DMS114 treated with DMSO at 0.1 percent for 48 hours (cell line): ENCODE results near the gene FOXF1.
A peak's percentile ranks its signal among the peaks of the same experiment; 100 is the strongest.

Experiments
- DNase-seq: peaks from one replicate; lab custom pipeline; 2025; ENCODE audit not compliant: unreplicated experiment; lab: John Stamatoyannopoulos, UW

The FOXF1 gene

DNA sequence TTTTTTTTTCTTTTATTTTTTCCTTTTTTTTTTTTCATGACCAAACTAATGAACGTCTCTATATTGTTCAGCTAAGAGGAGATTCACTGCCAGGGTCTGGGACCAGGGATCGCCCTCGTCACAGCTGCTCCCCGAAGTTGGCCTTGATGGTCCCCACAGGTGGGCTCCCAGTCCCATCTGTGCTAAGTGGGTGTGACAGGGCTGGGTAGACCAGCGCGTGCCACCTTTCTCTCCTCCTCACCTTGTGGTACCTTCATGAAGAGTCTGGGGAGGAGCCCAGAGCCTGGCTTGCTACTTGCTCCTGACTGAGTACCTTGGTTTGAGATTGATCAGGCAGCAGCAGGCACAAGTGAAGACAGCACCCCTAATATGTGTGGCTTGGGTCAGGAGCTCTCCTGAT, 6.5 kb upstream of the FOXF1 start:
- no peak for DNase-seq

DNA sequence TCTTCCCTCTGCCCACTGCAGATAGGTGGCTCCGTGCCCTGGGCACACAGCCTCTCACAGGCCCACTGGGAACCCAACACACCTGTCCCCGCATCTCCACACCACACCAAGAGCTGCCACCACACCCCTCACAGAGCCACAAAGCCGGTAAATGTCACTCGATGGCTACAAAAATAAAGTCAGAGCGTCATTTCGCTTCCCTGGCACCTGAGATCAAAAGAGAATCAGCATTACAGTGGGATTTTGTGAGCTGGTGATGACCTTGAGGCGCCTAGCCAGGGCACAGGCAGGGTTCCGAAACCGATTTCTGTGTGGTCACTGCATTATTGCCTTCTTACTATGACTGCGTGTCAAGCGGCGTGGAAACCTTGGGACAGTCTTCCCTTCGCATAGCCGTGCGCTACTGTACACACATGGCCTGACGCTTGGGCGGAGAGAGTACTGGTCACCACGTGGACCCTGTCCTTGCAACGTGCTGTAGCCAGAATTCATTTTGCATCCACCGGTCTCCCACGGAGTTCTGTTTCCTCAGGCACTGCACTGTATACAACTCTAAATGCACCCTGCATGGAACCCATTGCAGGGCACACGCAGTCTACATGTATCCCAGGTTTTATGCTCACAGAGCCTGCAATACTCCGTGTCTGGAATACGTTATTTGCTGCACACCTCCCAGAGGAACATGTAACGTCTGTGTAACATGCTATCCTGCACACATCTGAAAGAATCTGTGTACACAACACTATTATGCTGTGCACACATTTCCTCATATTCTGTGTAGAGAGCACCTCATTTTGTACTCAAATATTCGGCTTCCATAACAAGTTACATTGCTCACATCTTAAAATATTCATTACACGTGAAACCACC, 5.8 kb upstream of the FOXF1 start:
- DNase-seq = no peak

DNA sequence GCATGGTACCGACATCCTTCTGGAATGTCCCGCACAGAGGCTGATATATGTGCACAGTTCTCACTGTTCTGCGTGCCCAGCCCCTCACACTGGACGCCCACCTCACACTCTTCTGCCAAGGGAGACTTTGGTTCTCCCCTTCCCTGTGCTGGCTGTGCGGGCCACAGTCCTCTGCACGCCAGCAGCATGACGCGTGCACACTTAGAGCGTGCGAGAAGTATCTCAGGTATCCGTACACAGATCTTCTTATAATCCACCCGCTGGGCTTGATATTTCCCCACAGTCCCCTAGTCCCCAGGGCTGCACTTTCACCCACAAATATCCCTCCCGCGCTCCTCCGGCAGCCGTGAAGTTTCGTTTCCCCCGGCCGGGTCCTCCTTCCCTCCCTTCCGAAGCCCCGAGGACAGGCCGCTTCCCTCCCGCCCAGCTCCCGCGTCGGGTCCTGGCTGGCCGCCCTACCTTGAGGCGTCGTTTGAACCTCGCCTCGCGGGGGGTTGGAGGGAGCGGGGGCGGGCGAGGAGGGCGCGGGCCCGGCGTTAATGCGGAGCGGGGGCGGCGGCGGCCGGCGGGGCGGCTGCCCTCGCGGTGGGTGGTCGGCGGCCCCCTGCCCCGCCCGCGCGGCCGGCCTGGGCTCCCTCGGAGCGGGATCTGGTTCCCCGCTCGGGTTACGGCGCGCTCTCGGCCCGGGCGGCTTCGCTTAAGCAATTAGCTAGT, 5.0 kb upstream of the FOXF1 start:
- DNase-seq = no peak

DNA sequence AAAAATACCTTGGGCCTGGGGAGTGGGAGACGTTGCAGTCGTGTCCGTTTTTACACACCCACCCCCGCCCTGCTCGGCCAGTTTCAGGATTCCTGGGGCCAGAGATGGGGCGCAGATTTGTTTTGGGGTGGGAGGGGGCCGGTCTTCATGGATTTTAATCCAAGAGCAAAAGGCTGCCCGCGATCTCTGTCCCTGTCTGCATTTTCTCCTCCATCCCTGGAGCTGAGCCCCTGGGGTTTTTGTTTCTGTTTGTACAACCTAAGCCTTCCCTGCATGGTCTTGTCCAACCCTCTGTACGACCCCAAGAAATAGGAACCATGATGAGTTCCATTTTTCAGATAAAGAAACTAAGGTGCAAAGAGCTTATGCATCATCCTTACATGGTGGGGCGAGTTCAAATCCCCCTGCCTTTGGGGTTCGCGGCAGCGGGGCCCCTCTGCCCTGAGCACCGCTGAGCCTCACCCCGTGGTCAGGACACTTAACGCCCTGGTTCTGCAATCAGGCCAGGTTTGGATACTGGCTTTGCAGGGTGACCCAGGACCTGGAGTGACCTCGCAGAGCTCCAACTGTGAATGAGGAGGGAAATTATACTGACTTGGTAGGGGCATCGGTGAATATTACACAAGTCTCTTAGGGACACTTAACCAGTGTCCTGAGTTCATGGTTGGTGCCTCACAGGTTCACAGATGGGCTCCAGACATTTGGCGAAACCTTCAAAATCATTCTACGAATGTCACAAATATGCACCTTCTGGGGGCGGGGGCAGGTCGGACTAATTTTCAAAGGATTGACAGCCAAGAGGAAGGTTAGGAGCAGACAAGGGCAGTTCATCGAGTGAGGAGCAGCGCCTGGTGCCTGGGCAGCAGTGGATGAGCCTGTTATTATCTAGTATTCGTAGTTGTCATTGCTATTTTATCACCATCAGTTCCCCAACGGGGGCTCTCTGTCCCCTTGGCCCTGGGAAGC, 4.1 kb upstream of the FOXF1 start:
- no peak for DNase-seq

DNA sequence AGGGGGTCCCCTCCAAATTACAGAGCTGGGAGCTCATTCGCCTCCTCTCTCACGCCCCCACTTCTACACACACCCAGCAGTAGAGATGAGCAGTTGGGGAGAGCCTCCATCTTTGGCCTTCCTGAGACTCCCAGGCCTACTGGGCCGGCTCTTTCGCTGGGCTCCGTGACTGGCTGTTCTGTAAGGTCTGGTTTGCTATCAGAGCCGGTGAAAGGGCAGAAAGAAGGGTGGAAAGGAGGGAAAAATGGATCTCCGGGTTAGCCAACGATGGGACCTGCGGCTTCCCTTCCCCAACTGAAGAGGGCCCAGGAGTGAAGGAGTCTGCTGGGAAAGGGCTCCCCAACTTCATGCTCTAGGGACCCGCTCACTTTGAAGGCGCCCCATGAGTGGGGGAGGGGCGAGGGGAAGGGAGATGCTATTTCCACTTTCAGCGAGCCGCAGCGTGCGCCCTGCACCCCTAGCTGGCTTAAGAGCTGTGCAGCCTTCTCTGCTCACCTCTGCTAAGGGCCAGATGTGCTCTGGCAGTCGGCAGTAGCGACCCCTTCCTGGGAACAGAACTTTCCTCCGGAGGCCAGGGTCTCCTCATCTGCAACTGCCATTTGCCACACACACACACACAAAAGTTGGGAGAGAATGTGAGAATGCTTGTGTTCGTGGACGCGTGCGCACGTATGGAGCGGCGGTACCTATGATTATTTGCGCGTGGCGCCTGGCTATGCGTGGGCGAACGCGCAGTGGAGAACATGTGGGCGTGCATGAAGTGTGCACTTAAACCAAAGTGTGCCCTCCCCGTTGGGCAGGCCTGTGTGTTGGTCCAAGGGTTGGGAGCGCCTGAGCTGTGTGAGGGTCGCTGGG, 2.9 kb upstream of the FOXF1 start:
- no peak for DNase-seq

DNA sequence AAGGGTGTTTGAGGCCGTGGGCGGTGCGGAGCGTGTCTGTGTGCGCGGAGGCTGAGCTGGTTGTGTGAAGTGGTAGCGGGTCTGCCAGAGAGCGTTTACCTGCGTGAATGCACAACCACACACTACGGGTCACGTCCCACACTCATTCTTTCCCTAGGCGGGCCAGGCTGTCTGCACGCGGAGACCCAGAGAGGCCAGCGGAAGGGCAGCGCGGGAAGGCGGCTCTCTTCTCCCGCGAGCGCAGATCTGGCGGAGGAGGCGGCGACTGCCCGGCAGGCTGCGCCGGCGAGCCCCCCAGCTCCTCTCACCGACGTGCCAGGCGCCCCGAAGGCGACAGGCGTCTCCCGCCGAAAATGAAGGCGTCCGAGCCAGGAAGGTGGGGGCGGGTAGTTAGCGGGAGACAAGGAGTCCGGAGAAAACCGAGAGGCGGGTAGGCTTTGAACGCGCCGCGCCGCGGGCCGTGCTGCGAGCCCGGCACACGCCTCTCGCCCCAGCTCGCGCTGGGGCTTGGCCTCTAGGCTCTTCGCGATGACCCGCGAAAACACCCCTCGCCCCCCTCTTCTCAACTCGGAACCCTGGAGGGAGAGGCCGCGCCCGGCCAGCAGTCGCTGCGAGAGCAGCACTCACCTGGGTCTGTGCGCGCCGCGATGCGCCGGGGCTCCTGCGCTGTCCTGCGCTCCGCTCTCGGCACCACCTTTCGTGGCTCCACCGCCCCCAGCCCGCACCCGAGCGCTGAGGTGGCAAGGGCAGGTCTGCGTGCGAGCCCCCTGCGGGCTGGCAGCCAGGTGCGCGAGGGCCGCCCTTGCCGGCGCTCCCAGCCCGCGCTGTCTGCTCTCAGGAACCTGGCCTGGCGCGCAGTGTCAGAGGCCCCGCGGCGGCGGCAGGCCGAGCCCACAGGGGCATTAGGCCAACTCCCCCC, 2.0 kb upstream of the FOXF1 start:
- no peak for DNase-seq

DNA sequence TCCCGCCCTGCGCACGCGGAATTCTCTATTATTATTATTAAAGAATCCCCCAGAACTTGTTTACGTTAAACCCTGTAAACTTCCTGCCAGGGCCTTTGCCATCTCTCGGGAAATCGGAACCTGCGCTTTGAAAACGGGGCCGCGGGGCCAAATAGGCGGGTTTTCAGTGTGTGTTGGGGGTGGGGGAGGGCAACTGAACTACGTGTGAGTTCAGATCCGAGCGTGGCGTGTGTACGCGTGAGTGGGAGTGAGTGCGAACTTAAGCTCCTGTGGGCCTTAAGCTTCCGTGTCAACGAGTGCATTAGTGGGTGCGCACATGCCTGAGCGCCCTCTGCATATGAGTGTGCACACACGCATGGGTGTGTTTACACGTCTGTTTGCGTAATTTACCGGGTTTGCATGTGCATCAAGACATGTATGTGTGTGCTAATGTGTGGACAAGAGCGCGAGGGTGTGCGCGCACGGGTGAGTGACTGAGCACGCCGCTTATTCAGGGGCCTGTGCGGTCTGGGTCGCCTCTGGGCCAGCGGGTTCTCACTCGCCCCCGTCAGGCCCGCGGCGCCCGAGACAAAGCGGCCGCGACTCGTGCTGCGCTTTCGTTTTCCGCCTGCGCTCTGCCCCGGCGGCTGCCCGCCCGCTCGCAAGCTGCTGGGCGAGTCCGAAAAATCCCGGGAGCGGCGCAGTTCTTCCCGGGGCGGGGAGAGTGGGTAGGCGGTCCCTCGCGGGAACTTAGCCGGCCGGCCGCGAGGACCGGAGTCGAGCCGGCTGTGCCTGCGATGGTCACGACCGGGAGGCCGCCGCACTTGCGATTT, 1.2 kb upstream of the FOXF1 start:
- DNase-seq = peak; percentile 49

DNA sequence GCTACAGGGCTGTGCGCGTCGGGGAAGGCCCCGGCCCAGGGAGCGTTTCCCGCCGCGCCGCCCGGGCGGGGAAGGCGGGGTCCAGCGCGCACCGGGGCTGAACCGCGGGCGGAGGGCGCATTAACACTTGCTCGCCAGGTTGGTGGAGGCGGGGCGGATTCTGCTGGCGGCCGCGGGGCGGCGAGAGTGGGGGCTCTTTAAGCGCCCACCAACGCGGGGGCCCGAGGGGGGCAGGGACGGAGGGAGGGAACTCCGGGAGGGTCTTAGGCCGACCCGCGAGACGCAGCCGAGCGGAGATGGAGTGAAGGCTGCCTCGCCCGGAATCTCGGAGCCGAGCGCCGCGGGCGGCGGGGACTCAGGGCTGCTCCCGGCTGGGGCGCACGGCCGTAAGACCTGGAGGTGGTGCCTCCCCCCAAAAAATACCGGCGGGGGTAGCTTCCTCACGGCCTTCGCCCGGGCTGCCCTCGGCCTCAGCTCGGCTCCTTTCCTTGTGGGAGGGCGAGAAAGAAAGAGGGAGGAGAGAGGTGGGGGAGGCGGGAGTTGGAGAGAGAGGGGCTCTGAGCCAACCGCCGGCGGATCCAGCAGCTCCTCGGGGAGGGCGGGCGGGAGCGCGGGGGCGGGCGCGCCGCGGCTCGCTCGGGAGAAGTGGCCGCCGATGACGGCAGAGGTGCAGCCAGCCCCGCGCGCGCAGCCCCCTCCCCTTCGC, 415 bp upstream of the FOXF1 start:
- peak; percentile 64 for DNase-seq

DNA sequence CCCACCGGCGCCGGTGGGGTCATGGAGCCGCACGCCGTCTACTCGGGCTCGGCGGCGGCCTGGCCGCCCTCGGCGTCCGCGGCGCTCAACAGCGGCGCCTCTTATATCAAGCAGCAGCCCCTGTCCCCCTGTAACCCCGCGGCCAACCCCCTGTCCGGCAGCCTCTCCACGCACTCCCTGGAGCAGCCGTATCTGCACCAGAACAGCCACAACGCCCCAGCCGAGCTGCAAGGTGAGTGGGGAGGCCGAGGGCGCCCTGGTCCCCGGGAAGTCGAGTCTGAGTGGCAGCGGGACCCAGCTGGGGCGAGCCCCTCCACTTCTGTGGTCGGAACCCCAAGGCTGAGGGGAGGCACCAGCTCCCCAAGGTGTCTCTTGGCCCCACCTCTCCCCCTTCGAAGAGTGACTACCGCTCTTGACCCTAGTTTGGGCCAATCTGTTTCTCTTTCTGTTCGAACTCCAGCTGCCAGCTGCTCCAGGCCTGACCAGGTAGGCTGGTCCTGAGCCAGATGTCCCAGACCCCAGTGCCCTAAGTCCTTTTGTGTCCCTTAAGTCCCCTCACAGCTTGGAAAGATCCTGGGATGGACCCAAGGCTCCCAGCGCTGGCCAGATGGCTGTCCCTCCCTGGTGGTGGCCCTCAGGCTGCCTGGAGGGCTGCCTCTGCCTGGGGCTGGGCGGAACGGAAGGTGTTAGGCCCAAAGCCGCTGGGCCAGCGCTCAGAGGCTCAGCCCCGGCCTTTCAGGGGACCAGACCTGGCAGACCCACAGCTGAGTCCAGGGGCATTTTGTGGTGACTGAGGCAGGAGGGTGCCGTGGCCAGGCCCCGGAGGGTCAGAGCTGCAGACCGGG, 1.2 kb downstream of the FOXF1 start:
- no peak for DNase-seq

DNA sequence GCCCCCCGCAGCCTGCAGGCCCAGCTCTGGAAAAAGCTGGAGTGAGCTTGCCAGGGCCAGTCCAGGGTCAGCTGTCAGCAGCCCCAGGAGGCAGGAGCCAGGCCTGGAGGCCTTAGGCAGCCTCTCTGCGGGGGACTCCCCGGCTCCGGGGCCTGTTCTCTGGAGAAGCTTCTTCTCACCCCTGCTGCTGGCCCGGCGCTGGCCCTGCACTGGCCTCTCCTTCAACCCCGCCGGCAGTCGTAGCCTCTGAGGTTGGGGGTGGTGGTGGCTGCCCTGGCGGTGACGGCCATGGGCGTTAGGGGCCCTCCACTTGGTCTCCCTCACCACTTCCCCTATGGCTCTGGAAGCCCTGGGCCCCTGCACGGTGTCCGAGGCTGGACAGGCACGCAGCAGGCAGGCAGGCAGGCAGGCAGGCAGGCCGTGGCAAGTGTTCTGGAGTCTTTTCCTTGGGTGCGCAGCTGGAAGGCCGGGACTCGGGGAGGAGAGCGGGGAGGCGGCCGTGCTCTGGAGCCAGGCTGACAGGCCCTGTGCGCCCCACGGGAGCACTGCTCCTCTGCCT, 2.1 kb downstream of the FOXF1 start:
- DNase-seq = no peak

DNA sequence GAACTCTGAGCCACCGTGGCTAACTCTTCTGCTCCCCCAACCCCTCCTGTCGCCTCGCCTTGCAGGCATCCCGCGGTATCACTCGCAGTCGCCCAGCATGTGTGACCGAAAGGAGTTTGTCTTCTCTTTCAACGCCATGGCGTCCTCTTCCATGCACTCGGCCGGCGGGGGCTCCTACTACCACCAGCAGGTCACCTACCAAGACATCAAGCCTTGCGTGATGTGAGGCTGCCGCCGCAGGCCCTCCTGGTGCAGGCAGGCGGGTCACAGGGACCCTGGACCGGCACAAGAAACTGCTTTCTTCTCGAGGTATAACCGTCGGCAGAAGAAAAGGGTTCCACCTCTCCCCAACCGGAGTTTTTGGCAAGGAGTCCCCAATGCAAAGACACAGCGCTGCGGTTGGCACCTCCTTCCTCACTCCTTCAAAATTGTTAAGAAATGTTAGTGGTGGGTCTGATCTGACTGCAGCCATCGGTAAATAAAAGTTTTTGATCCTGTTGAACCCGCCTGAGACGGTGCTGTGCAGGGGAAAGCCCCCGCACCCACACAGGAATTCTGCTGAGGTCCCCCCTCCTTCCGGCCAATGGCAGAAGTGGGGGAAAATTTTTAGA, 2.6 kb downstream of the FOXF1 start:
- DNase-seq = no peak

DNA sequence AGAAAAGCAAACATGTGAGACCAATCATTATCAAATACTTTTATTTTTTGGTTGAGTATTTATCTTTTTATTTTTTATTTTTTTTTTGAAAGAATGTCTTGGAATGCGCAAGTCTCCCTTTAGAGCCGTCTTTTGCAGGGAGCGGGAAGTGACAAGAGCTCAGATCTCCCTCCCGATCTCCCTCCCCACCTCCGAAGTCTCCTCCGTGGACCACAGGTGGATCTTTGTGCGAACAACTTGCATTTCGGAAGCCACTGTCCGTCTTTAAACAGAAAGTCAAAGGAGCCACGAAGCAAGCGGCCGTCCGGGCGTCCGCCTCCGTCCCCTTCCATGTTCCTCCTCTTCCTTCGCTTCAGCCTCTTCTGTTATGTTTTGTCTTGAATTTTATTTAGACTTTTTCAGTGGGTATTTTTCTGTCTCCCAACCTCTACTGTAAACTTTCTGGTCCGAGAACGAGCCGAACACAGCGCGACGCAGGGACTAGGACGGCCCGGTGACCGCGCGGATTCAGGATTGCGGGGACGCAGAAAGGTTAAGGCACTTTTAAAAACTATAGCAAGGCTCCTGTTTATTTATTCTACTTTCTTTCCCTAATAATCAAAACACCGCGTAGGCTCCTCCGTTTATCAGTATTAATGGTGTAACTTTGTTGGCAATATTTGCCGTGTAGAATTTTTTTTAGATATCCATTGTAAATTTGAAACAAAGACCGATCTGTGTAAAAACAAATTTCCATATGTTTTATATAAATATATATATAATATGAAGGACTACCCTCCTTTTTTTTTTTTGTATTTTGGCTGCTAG, 3.3 kb downstream of the FOXF1 start:
- no peak for DNase-seq

DNA sequence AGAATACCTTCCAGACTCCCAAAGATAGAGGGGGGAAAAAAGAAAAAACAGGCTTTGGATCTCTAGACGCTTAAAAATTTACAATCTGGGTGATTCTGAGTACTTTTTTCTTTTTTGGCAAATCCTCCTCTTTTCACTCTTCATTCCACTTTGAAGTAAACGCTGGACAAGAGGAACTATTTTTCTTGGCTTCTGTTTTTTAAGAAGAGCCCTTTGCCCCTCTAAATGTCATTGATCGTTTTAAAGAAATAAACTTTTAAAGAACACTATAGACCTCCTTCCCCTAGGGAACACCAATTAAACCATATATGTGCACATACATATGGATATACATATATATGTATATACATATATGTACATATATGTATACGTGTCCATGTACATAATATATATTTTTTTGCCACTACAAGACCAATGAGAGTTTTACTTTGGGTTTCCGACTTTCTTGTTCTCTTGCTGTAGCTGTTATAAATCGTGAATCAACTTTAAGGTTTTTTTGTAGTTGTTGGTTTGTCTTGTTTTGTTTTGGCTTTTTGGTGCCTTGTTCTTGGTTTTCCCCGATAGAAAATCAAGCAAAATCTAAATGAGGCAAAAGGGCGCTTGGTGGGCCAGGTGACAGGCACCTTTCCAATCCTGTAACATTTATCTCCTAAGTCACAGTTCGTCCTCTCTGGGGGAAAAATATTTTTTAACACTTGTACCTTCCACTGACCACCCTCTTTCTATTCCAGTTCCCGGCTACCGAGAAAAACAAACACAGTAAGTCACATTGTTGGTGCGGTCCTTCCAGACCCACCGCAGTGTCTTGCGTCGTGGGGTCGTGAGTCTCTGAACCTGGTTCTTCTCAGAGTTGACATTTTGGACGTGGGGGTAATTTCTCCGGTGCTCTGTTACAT, 4.4 kb downstream of the FOXF1 start:
- no peak for DNase-seq

DNA sequence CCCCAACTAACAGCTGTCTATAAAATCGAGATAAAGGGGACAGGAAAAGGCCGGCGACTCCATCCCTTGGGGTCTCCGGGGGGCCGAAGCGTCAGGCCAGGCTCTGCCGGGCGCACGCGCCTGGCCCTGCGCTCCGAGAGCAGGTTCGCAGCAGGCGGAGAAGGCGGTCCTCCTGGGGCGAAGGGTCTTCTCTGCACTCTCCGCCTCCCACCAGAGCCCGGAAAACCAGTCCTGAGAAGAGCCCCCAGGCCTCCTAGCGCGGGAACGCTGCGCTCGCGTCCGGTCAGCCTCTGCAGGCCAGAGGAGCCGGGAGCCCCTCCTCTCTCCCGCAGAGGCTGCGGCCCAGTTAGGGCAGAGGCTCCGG, 5.1 kb downstream of the FOXF1 start:
- DNase-seq = no peak
